HG03442 (cell line): ENCODE data around the gene MED13.
A peak's percentile ranks its signal among the peaks of the same experiment; 100 is the strongest.
"Not testable (repeated sequence)": the region's sequence is repeated elsewhere in the genome, so short reads cannot be mapped to it uniquely, and the experiment has no call there.

Source experiments
- ATAC-seq: cut with Tn5 transposase; IDR thresholded peaks from one replicate; pipeline ENCODE4 v1.9.1; 2021; ENCODE audit warnings: mild to moderate bottlenecking, moderate library complexity; ENCODE audit not compliant: unreplicated experiment

The MED13 gene

GRCh38 chr17:61927208-61928100, 137.6 kb downstream of the MED13 start, which contains the start of gene INTS2:
Gene INTS2, minus strand, starts transcription at chr17:61927982. Its CDS starts 1,338 bp downstream, at chr17:61926644.
- peak; percentile 83 for ATAC-seq

- no peak for ATAC-seq
Observed at GRCh38 chr17:61926826-61927207, 138.3 kb downstream of the MED13 start.

GRCh38 chr17:61915162-61915561, 149.9 kb downstream of the MED13 start:
- not testable (repeated sequence) for ATAC-seq

- no peak for ATAC-seq
Observed at GRCh38 chr17:61908292-61909037, 156.6 kb downstream of the MED13 start.

- ATAC-seq: no peak
Observed at GRCh38 chr17:61907361-61907760, 157.7 kb downstream of the MED13 start.

- peak; percentile 55 for ATAC-seq
Observed at GRCh38 chr17:61904094-61904710, 160.9 kb downstream of the MED13 start.

- no peak for ATAC-seq
Observed at GRCh38 chr17:61903251-61903650, 161.8 kb downstream of the MED13 start.

- ATAC-seq: no peak
Observed at GRCh38 chr17:61897548-61898180, 167.4 kb downstream of the MED13 start.

GRCh38 chr17:61895391-61895790, 169.7 kb downstream of the MED13 start:
- ATAC-seq: no peak

GRCh38 chr17:61894310-61894709, 170.8 kb downstream of the MED13 start:
- ATAC-seq: not testable (repeated sequence)
